Panc1 (cell line): ENCODE measurements around the gene PTPMT1.

ENCODE experiments used
- CTCF ChIP-seq: fragments of 450-650 bp; IDR thresholded peaks from 2 replicates; pipeline ENCODE4 v1.5.1; 2017; ENCODE audit warnings: mild to moderate bottlenecking
- POLR2AphosphoS5 ChIP-seq: IDR thresholded peaks from 2 replicates; pipeline ENCODE4 v1.6.1; 2012; ENCODE audit warnings: mild to moderate bottlenecking, low read depth, low read length, moderate library complexity
- REST ChIP-seq, 2 experiments: IDR thresholded peaks; 2 replicates each; pipeline ENCODE4 v1.6.1; 2011 to 2012; ENCODE audit warnings: low read depth in 2 of 2, control low read depth in 1 of 2, low read length in 1 of 2, mild to moderate bottlenecking in 1 of 2, moderate library complexity in 1 of 2; ENCODE audit not compliant: insufficient read depth in 1 of 2
- SIN3A ChIP-seq: IDR thresholded peaks from 2 replicates; pipeline ENCODE4 v1.6.1; 2012; ENCODE audit warnings: low read depth, mild to moderate bottlenecking, low read length, moderate library complexity, borderline replicate concordance; ENCODE audit not compliant: insufficient read depth
- TCF7L2 ChIP-seq: IDR thresholded peaks from 2 replicates; pipeline ENCODE4 v1.6.1; 2011; ENCODE audit warnings: mild to moderate bottlenecking, low read depth, low read length, inconsistent platforms

DNA sequence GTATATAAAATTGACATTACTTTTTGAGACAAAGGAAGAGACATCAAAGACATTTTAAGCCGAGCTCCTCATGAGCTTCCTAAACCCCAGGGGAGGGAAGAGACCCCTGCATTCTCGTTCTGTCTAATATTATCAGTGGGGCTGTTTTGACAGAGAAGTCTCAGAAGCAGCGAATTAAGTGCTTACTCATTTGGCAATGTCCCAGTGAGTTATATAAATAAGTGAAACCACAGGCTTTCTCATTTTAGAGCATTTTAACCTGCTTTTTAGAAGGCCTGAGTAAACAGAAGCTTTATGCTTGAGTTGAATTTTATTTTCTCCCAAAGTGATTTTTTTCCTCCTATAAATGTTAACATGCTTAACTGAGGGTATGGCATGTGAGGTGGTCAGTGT lies 52.0 kb downstream of the PTPMT1 start:
- TF ChIP-seq CTCF (no peak; the same call in 1 of the 2 replicates), TCF7L2 (no peak), POLR2AphosphoS5 (no peak), REST (IDR thresholded peaks at IDR 0.05; ENCODE audit: insufficient read depth in 1 of 2, low read depth in 2 of 2, low read length in 1 of 2) (no peak), SIN3A (no peak)
